Myocyte (in vitro differentiated cells): Measurements from ENCODE around the gene IGF2R. TPM values are rescaled to one million over a fixed set of nuclear protein-coding genes. Genes with fewer than 3 reads are reported as not detected.

ENCODE experiments used
- DNase-seq: peaks from one replicate; pipeline ENCODE4 v3.0.0-alpha.2; 2012; ENCODE audit warnings: low read depth
- total RNA-seq: library from RNA; depleted of rRNA; stranded (reverse); fragments of >200 nt; gene quantifications from 2 replicates; pipeline ENCODE4 v1.2.3, GENCODE V29; 2014

Gene IGF2R
- total RNA-seq, 1 donor from 2014 or later: 81.3 TPM

DNA sequence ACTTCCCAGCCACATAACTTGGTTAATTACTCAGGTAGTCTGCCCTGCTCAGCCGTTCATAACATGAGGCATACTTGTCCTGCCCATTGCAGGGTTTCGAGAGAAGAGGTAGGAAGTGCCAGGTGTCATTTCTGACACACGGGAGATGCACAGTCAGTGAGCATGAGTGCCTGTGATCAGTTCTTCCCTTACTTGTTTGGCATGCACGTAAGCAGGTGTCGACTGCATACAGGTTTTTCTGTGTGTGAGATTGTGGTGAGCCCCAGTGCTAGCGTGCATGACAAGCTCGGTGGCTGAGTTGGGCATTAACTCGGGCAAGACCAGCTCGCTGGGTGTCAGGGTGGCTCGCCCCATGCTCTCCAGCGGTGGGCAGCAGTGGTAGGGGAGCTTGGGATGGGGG lies 101.5 kb downstream of the IGF2R start:
- no peak for DNase-seq

DNA sequence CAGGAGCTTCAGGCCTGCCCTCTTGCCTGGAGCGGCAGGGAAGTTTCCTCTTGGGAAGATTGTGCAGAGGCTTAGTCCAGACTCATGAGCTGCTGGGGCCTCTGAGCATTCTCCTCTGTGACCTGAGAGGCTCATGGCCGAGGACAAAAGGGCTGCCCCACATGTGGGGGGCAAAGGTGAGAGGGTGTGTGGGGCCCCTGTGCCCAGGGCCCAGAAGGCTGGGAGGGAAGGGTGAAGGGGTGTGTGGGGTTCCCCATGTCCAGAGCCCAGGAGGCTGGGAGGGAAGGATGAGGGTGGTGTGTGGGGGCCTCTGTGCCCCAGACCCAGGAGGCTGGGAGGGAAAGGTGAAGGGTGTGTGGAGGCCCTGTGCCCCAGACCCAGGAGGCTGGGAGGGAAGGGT lies 101.9 kb downstream of the IGF2R start:
- DNase-seq: no peak

DNA sequence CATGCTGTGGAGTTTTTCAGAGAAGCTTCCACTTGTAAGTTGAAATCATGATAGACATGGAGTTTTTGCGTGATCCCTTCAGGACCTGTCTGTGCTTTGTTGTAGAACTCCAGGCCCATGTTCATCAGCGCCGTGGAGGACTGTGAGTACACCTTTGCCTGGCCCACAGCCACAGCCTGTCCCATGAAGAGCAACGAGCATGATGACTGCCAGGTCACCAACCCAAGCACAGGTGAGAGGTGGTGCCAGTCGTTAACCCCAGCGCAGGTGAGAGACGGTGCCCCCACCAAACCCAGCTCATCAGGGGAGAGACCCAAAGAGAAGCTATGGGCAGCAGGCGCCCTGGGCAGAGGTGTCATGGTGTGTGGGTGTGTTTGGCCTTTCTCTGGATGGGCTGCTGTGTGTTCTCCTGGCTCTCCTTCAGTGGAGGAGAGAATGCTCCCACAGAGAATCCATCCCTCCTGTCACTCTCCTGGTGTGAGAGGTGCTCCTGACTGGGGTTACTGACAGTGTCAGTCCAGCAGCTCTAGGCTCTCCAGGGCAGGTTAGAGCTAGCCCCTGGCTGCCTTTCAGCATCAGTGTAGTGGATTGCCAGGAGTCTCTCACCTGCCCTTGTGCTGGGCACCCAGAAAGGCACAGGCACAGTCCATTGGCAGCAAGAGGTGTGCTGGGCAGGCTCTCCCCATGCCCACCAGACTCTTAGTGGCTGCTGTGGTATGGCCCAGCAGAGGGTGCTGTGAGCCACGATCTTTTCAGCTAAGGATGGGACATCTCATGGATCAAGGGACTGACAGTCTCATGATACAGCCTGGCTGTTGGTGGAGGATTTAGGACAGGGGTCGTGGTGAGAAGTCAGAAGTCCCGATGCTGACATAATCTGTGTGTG lies 103.2 kb downstream of the IGF2R start:
- peak; percentile 22 for DNase-seq

DNA sequence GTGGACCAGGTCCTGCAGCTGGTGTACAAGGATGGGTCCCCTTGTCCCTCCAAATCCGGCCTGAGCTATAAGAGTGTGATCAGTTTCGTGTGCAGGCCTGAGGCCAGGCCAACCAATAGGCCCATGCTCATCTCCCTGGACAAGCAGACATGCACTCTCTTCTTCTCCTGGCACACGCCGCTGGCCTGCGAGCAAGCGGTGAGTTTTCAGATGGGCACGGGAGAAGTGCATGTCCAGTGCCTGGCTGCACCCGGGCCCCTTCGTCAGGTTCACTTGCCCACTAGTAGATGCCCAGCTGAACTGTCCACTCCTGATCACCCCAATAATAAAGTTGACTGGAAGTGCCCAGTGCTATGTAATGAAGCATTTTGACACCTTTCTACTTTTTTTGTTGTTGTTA lies 104.4 kb downstream of the IGF2R start:
- no peak for DNase-seq

DNA sequence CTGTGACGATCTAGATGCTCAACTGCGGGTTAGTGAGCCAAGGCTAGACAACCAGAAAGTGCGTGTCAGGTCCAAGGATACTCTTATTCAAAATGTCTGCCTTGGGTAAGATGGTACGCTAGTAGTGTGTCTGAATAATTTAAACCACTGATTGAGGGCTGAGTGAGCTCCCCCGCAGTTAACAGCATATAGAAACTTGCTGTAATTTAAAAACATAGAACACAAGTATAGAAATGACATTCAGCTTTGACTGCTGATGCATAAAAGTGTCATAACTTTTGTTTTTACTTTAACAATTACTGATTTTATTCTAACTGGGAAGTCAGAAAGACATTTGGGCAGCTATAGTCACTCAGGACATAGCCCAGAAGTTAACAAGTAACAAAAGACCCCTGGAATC lies 107.1 kb downstream of the IGF2R start:
- DNase-seq: no peak

DNA sequence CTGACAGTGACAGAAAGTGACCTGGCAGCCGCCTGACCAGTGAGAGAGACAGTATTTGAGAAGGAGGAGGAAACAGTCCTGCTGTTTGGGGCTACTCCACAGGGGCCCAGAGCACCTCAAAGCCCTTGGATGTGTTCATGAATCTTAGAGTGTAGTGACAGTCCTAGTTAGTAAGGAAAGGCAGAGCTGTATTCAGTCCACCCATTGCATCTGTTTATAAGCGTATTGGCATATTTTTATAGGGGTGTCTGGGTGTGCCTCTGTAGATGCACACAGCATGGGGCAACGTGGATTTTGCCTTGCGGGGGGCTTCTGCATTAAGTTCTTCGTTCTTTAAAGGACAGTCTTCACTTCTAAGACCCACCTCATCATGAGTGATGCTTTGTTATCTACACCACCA lies 108.1 kb downstream of the IGF2R start:
- DNase-seq: no peak

DNA sequence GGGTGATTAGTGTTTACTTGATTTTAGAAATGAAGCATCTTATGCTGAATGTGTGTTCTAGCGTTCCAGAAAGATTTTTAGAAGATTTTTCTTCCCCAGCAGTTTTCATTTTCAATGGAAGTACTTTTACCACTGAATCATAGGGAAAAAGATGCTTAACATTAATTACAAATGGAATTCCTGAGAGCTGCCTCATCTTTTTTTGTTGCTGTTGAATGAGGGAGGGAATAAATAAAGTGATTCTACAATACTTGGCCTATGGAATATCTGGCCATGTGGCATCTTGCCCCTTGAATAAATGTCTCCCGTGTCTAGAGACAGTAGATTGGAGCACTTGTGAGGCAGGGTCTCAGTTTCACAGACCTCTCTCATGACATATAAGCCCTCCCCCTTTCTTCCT lies 108.6 kb downstream of the IGF2R start:
- no peak for DNase-seq

DNA sequence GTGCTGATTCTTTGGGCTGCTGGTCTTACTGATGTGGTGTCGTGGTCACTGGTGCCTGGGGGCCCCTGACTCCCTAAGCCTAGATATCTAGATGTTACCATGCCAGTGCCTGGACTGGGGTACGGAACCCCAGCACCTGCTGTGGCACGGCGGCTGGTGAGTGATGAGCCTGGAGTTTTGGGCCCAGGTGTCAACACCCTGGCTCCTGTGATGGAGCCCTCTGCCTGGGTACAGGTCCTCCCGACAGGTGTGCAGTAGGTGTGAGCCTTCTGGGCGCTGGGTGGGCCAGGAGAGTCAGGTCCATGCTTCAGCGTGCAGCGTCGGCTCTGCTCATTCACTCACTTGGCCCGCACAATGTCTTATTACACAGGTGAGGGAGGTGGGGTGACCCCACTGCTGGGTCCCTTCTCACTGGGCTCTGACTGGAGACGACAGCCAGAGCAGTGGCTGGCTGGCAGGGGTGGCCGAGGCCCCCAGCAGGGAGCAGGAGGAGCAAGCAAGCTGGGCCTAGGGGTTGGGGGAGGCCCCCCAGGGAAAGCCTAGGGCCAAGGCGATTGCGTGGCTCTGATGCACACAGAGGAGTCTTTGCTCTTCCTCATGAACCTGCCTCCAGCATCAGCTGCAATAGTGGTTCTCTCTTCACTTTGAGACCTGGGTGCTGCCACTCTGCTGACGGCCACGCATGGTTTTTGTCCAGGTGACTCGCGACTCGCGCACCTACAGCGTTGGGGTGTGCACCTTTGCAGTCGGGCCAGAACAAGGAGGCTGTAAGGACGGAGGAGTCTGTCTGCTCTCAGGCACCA lies 110.2 kb downstream of the IGF2R start:
- DNase-seq: no peak

DNA sequence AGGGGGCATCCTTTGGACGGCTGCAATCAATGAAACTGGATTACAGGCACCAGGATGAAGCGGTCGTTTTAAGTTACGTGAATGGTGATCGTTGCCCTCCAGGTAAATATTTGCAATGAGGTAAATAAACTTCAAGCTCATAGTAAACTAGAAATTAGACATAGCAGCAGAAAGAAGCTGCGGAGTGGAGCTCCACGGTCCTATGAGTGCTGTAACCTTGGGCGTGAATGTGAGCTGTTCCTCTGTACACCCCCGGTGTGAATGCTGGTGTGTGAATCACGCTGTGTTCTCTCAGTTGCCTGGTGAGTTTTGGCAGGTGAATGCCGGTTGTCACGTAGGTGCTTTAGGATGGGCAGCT lies 110.8 kb downstream of the IGF2R start:
- no peak for DNase-seq

DNA sequence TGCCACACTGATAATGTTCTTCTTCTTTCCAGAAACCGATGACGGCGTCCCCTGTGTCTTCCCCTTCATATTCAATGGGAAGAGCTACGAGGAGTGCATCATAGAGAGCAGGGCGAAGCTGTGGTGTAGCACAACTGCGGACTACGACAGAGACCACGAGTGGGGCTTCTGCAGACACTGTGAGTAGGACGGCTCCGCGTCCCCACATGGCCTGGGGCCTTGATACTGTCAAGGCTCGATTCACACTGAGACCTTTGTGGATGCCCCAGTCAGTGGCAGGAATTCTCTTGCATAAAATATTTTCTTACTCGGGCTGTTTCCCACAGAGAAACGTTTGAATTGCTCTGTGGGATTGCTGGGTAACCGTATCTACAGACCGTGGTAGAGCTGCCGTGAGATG lies 111.2 kb downstream of the IGF2R start:
- DNase-seq: no peak

DNA sequence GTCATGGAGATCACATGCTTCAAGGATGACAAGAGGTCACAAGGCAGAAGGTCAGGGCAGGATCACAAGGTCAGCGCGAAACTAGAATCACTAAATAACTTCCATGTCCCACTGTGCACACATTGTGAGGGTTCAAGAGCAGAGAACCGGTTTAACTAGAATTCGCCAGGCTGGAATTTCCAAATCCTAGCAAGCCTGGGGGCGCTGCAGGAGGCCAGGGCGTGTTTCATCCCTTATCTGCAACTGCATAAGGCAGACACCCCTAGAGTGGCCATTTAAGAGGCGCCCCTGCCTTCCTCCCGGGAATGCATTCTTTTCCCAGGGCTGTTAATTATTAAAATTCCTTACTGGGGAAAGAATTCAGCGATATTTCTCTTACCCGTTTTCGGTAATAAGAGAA lies 112.5 kb downstream of the IGF2R start:
- DNase-seq: no peak

DNA sequence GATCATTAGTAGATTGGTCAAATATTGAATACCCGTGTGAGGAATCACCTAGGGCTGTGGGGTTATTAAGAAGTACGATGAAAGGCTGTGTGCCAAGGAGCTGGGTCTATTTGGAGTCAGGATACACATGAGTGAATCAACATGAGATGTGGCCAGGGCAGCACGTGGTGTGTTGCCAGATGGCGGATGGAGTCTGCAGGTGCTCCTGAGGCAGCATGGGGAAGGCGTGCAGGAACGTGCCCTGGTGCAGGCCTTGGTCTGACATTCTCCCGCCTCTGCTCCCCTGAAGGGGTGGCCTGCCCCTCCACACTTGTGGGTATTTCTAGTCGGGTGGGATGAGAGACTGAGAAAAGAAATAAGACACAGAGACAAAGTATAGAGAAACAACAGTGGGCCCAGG lies 113.7 kb downstream of the IGF2R start:
- DNase-seq: no peak

DNA sequence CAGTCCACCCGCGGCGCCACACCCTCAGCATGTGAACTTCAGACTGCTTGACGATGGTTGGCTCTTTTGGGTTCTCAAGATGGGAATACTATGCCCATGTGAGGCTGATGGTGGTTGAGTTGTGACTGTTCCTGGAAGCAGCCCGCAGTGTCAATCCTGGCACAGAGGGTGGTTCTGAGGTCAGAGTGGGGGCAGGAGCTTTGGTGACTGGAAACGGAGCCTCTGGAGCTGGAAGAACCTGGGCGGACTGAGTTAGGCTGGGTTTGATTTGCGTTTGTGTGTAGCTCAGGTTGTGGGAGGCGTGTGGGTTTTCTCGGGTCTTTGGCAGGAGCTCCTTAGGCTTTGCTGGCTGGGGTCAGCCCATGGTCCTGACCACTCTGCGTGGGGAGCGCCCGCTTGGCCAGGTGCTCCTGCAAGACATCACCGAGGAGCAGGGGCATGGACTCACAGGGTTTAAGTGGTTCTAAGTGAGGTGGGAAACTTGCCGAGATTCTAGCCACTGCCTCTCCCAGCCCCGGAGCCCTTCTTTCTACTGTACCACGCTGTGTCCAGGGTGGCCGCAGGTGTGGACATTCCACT lies 115.4 kb downstream of the IGF2R start:
- no peak for DNase-seq

DNA sequence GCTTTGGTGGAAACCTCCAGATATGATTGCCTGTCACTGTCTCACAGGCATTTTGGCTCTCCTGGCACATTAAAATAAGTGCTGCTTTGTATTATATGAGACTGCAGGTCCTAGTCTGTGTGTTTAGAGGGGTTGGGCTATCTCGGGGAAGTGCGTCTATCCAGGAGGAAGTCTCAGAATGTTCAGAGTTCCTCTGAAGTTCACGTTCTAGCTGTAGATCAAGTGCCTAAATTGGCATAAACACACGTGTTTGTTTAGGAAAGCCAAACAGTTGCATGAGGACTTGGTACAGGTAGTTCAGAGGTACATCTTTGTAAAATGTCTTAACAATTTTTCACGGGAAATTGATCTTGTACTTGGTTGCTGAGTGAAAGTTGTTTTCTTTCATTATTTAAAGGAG lies 116.3 kb downstream of the IGF2R start:
- DNase-seq: no peak

DNA sequence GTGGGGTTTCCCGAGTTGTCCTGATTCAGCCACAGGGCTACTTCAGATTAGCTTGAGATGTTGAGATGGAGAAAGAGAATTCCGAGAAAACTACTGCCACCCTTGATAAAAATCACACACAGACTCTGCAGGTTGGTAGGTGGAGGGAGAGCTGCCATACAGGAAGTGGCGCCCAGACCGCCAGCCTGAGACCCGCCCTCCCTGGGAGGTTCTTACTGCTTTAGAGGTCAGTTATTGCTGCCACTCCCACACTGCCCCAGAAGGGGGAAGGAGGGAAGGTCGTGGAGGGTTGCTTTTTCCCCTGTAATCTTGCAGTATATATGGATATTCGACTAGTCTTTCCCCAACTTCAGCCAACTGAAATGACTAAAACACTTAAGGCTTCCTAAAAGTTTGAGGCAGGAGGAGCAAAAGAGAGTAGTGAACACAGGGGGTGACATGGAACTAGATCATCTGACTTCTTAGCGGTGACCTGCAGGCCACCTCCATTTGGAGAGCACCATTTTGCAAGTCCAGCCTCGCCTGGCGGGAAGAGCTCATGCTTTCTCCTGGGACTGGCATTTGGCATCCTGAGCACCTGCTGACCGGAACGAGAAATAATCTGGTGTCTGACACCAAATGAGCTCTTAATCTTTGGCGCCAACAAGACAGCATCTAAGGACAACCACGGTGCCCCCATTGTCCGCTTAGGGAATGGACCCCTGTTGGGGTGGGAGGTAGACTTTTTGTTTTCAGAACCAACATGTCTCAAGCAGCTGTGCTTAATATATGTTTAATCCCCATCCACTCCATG lies 117.0 kb downstream of the IGF2R start:
- no peak for DNase-seq

DNA sequence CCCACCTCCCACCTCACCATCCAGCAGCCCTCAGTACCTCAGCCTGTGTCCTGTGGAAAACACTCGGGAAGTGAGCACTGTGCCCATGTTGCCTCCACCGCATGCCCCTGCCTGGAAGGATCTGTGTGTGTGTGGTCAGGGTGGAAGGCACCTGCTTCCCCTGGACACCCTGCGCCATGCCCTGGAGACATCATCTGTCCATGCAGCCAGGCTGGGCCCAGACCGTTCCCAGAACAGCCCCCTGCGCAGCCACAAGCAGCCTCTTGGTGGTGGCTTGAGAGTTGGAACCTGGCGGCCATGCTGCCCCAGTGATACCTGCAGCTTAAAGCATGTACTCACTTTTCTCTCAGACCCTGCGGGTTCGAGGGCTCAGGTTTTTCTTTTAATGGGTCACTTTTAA lies 117.9 kb downstream of the IGF2R start:
- no peak for DNase-seq

DNA sequence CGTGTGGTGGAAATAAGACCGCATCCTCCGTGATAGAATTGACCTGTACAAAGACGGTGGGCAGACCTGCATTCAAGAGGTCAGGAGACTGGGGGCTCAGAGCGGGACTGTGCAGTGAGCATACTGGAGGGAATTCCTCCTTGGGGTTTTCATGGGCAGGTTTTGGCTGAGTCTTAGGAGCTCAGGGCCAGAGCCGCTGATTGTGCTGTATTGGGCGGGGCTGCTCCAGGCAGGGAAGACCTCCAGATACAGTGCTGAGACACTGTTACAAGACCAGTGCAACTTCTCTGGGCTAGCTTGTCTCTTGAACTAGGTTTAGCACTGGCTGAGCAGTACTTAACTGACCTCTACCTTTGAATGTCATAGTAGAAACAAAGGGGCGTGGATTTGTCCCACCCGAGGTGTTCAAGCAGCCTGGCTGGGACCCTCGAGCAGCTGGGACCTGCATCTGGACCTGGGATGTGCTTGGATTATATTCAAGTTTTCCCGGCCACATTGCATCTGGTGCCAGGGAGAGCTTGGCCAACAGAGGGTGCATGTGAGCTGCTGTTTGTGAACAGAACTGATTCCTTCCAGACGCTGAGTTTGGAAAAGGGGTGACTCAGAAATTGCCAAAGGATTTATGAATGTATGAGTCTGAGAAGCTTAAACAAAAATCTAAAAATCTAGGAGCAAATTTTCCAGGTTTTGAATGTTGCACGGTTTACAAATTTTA lies 119.3 kb downstream of the IGF2R start:
- peak; percentile 80 for DNase-seq

DNA sequence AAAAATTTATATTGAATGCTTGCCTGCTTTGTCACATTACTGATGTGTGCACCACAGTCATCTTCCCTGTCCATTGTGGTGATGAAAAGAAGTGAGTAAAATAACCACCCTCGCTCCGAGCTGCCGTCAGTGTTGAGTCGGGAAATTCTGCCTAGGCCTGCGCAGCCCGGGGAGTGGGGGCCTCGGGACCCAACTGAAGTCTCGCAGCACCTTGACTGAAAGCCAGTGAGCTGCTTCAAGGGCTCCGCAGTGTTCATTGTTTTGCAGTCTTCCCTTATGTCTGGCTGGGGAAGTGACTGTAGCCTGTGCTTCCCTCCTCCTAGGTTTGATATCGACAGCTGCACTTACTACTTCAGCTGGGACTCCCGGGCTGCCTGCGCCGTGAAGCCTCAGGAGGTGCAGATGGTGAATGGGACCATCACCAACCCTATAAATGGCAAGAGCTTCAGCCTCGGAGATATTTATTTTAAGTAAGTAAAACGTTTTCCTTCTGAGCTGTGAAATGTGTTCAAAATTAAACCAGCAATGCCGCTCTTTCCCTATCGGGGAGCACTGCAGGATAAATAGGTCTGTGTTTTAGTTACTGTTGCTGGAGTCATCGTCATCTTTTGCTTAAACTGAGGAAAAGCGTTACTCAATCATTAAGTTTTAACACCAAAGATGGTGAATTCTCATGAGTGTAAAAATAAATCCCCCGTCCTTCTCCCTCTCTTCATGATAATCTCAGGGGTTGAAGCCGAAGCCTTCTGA lies 120.1 kb downstream of the IGF2R start:
- DNase-seq: peak; percentile 51

DNA sequence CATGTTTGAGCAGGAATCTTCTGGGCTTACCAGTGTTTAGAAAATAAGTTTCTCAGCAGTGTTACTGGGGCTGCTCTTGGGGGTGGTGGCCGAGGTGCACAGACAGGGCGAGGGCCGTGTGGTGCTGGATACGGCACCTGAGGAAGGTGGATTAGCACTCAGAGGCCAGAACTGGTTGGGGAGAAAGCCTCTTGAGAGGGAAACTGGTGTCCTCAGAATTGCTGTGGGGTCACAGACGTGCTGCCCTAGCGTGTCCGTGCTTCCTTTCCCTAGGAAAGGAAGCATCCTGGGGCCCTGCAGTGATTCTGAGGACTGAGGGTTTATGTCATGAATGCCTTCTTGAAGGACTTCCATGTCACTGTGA lies 120.6 kb downstream of the IGF2R start:
- DNase-seq: no peak
